Measurements from ENCODE around the gene NFIB. TPM values are rescaled to one million over a fixed set of nuclear protein-coding genes. Genes with fewer than 3 reads are reported as not detected.
A peak's percentile ranks its signal among the peaks of the same experiment; 100 is the strongest.

Gene NFIB
- total RNA-seq, 4 donors from 2014 or later: 24.0 to 40.9 (median 30.6) TPM

DNA sequence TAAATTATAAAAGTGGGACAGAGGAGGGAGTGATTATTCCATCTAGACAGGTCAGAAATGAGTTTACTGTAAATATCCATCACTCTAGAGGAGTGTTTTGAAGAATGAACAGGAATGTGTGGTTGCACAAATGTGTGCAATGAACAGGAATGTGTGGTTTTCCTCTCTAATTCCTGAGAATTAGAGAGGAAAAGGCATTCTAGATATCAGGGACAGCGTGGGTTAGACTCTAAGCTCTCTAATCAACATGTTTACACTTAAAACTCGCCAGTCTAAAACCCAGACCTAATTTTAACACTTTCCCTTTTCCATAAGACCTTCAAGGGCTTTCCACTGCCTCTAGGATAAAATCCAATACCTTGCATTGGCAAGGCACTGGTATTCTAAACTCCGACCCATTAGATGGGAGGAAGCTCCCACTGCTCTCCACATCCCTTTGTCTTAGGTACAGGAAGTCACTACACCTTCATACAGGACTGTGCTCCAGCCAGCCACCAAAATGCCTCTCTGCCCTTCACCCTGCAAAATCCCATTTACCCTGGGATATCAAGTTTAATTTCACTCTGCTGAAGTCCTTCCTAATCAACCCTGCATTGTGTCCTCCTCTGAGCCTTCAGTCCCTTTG lies 67.9 kb downstream of the NFIB start:
- Histone ChIP-seq H3K9me3 (no peaks in the 10 kb centered on the region), H3K27me3 (no peaks in the 10 kb centered on the region), H3K27ac (no peak overlapping the region), H3K4me3 (no peak overlapping the region), H3K4me1 (peaks cover 39 to 53% of the 10 kb centered on the region in 2 donors), H3K36me3 (no peaks in the 10 kb centered on the region)
- intact Hi-C loops (cut with DNase I; ENCODE audit: low total_unique reads) (no loop called here), in situ Hi-C loops (cut with MboI; ENCODE audit: low sequenced_read_pairs in 4 of 4) (no loop called here)
- TF ChIP-seq POLR2A (IDR thresholded peaks at IDR 0.05): no peak
- TF ChIP-seq, protein P1, sequence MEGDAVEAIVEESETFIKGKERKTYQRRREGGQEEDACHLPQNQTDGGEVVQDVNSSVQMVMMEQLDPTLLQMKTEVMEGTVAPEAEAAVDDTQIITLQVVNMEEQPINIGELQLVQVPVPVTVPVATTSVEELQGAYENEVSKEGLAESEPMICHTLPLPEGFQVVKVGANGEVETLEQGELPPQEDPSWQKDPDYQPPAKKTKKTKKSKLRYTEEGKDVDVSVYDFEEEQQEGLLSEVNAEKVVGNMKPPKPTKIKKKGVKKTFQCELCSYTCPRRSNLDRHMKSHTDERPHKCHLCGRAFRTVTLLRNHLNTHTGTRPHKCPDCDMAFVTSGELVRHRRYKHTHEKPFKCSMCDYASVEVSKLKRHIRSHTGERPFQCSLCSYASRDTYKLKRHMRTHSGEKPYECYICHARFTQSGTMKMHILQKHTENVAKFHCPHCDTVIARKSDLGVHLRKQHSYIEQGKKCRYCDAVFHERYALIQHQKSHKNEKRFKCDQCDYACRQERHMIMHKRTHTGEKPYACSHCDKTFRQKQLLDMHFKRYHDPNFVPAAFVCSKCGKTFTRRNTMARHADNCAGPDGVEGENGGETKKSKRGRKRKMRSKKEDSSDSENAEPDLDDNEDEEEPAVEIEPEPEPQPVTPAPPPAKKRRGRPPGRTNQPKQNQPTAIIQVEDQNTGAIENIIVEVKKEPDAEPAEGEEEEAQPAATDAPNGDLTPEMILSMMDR (IDR thresholded peaks at IDR 0.05 in 4 of 5, conservative IDR thresholded peaks at IDR 0.05 in 1 of 5): no peak
- no peak for DNase-seq
- no peak for ATAC-seq

DNA sequence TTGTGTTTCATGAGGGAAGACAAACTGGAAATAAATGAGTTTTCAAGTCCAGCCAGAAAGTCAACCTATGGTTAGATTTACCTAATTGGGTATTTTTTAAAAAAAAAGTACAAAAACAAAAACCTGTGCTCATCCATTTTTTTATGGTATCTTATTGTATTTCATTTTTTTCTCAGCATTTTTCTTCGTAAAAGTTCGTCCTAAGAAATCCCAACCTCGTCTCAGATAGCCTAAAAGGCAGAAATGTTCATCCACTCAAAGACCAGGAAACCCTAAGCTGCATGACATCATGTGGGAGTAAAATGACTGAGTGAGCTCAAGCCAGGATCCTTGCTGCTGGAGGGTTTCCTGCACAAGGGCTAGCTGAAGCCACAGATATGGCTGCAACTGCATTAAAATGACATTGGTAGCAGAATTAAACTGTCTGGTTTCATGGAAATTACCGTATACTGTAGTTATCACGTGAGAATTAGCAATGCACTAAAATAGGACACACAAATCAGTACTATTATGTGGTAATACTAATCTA lies 70.4 kb downstream of the NFIB start:
- Histone ChIP-seq H3K36me3 (no peaks in the 10 kb centered on the region), H3K9me3 (no peaks in the 10 kb centered on the region), H3K27me3 (no peaks in the 10 kb centered on the region), H3K27ac (no peak overlapping the region), H3K4me1 (peaks cover 53 to 59% of the 10 kb centered on the region in 2 donors), H3K4me3 (no peak overlapping the region)
- DNase-seq: no peak
- no peak for ATAC-seq
- intact Hi-C loops (cut with DNase I; ENCODE audit: low total_unique reads) (no loop called here), in situ Hi-C loops (cut with MboI; ENCODE audit: low sequenced_read_pairs in 4 of 4) (no loop called here)
- TF ChIP-seq POLR2A (IDR thresholded peaks at IDR 0.05): no peak
- TF ChIP-seq, protein P1 (IDR thresholded peaks at IDR 0.05 in 4 of 5, conservative IDR thresholded peaks at IDR 0.05 in 1 of 5): no peak

DNA sequence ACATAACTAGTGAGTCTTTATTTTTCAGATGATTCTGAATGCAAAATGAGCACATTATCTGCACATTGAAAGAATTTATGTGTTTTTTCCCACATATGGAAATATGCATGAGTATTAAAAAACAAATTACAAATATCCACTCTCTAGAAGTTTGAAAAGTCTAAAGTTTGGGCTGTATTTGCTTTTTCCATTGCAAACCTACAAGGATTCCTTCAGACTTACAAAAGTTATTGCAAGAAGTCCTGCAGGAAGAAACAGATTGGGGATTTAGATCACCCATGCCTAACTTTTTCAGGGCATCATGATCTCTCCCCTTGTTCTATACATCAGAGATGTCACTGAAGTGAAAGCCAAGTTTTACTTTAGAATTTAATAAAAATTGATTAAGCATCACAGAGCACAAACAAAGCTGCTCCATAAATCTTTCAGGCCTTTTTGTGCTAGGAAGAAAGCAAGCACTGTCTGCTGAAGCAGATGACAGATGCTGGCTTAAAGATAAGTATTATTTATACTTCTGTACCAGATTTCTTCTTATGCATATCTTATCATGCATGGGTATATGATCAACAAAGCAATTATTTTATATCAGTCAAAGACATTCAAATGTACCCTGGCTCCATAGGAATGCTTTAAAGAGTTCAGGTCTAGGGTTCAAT lies 71.7 kb downstream of the NFIB start:
- H3K4me1 ChIP-seq: peaks cover 61 to 69% of the 10 kb centered on the region in 2 donors
- H3K27ac ChIP-seq: no peak overlapping the region
- TF ChIP-seq POLR2A (IDR thresholded peaks at IDR 0.05): no peak
- TF ChIP-seq, protein P1 (IDR thresholded peaks at IDR 0.05 in 4 of 5, conservative IDR thresholded peaks at IDR 0.05 in 1 of 5): no peak
- H3K9me3 ChIP-seq: no peaks in the 10 kb centered on the region
- H3K27me3 ChIP-seq: no peaks in the 10 kb centered on the region
- in situ Hi-C loops (cut with MboI; ENCODE audit: low sequenced_read_pairs in 4 of 4) (no loop called here), intact Hi-C loops (cut with DNase I; ENCODE audit: low total_unique reads) (no loop called here)
- ATAC-seq (no peak), DNase-seq (no peak)
- no peak overlapping the region for H3K4me3 ChIP-seq
- H3K36me3 ChIP-seq: no peaks in the 10 kb centered on the region

DNA sequence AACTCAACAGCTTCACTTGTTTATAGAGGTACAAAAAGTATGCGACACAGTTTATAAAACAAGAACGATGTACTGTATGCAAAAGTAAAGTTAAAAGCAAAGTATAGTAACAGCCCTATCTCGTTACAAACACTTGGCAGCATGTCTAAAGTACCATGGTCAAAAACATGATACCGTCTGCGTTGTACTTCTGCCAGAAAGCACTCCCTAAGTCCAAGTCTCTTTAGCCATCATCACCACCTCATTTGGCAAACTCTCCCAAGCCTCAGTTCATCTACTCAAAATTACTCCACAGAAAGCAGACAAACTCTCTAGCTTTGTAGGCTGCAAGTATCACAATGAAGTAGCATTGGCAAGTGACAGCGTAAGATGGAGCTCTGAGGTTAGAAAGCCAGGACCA lies 73.4 kb downstream of the NFIB start:
- Histone ChIP-seq H3K27me3 (no peaks in the 10 kb centered on the region), H3K27ac (peak overlapping the region; percentile 42 to 74 (median 54)), H3K36me3 (no peaks in the 10 kb centered on the region), H3K9me3 (no peaks in the 10 kb centered on the region), H3K4me3 (no peak overlapping the region), H3K4me1 (peaks cover 70 to 83% of the 10 kb centered on the region in 2 donors)
- in situ Hi-C loops (cut with MboI; ENCODE audit: low sequenced_read_pairs in 4 of 4) (no loop called here), intact Hi-C loops (cut with DNase I; ENCODE audit: low total_unique reads) (no loop called here)
- DNase-seq (peak in 1 of 2 donors; percentile 31), ATAC-seq (peak; percentile 50 to 72)
- no peak for TF ChIP-seq POLR2A (IDR thresholded peaks at IDR 0.05)
- TF ChIP-seq, protein P1 (IDR thresholded peaks at IDR 0.05 in 4 of 5, conservative IDR thresholded peaks at IDR 0.05 in 1 of 5): no peak
